H1 (cell line): ENCODE data around the gene LCN12. TPM values are rescaled to one million over a fixed set of nuclear protein-coding genes. Genes with fewer than 3 reads are reported as not detected.

Source experiments
- CTCF ChIA-PET: fragments of 300-600 bp; sonication (Branson Sonifier 250); formaldehyde crosslinking; loops from one replicate; lab custom pipeline; 2021; ENCODE audit not compliant: partially characterized antibody; lab: Charles Lee
- POLR2A ChIA-PET: fragments of 300-600 bp; sonication (Branson Sonifier 250); formaldehyde crosslinking; loops from one replicate; lab custom pipeline; 2021; ENCODE audit warnings: inconsistent platforms; ENCODE audit not compliant: partially characterized antibody; lab: Charles Lee
- DNase-seq, 2 experiments: peaks; one replicate each; pipeline versions ENCODE4 v3.0.0 to v3.0.0-alpha.2; 2010 to 2022; ENCODE audit warnings: low spot score in 2 of 2, low read depth in 1 of 2, mixed read lengths in 1 of 2
- FAIRE-seq: peaks from 2 replicates; lab custom pipeline; 2011; peaks lifted over from hg19 to GRCh38; lab: Jason Lieb, UNC
- H2AFZ ChIP-seq: 2 replicates; pipeline ENCODE4 v1.8.1; 2012; ENCODE audit warnings: low read length, inconsistent platforms
- H2AK5ac ChIP-seq: 2 replicates; pipeline ENCODE4 v1.6.1; 2013; ENCODE audit warnings: low read depth, low read length
- H2BK120ac ChIP-seq: replicated peaks from 2 replicates; pipeline ENCODE3; 2013; ENCODE audit warnings: low read depth, low read length, inconsistent platforms
- H2BK12ac ChIP-seq: 2 replicates; pipeline ENCODE4 v1.6.1; 2013; ENCODE audit warnings: low read depth, low read length
- H2BK15ac ChIP-seq: 2 replicates; pipeline ENCODE4 v1.6.1; 2013; ENCODE audit warnings: low read length
- H2BK20ac ChIP-seq: 2 replicates; pipeline ENCODE4 v1.6.1; 2013; ENCODE audit warnings: low read length
- H2BK5ac ChIP-seq: 2 replicates; pipeline ENCODE4 v1.6.1; 2013; ENCODE audit warnings: low read depth, low read length
- H3K14ac ChIP-seq: 2 replicates; pipeline ENCODE4 v1.6.1; 2013; ENCODE audit warnings: inconsistent platforms; ENCODE audit not compliant: insufficient read length
- H3K18ac ChIP-seq: 2 replicates; pipeline ENCODE4 v1.6.1; 2013; ENCODE audit warnings: low read length; ENCODE audit errors: extremely low read depth
- H3K23ac ChIP-seq: 2 replicates; pipeline ENCODE4 v1.6.1; 2013; ENCODE audit warnings: inconsistent platforms; ENCODE audit not compliant: insufficient read length
- H3K23me2 ChIP-seq: 2 replicates; pipeline ENCODE4 v1.6.1; 2013; ENCODE audit warnings: low read depth, low read length
- H3K27ac ChIP-seq: 2 replicates; pipeline ENCODE4 v1.6.1; 2011; ENCODE audit warnings: low read depth, low read length, inconsistent platforms
- H3K27me3 ChIP-seq, 4 experiments: replicated peaks in 1 of 4; 1 replicate in 1 of 4; 2 replicates in 3 of 4; pipeline versions ENCODE4 v1.6.1 to v1.8.1; 2011 to 2013; ENCODE audit warnings: low read length in 3 of 4, mild to moderate bottlenecking in 3 of 4, inconsistent platforms in 2 of 4, mixed read lengths in 2 of 4, moderate library complexity in 1 of 4; ENCODE audit not compliant: control insufficient read depth in 3 of 4, insufficient read depth in 3 of 4; ENCODE audit errors: extremely low read depth in 1 of 4
- H3K36me3 ChIP-seq, 4 experiments: 2 replicates each; pipeline versions ENCODE4 v1.6.1 to v1.8.1; 2011 to 2013; ENCODE audit warnings: mild to moderate bottlenecking in 4 of 4, low read length in 3 of 4, moderate library complexity in 2 of 4, control low read depth in 1 of 4, inconsistent platforms in 1 of 4; ENCODE audit not compliant: insufficient read depth in 4 of 4, control insufficient read depth in 2 of 4
- H3K4ac ChIP-seq: replicated peaks from 2 replicates; pipeline ENCODE3; 2013; ENCODE audit warnings: low read length, low read depth, mixed read lengths, inconsistent platforms; ENCODE audit not compliant: insufficient read length
- H3K4me1 ChIP-seq, 4 experiments: replicated peaks in 1 of 4; 1 replicate in 1 of 4; 2 replicates in 3 of 4; pipeline versions ENCODE4 v1.6.1 to v1.8.1; 2011 to 2013; ENCODE audit warnings: low read length in 3 of 4, inconsistent platforms in 2 of 4, mixed read lengths in 1 of 4; ENCODE audit not compliant: insufficient read depth in 4 of 4, control insufficient read depth in 3 of 4
- H3K4me2 ChIP-seq, 2 experiments: 2 replicates each; pipeline versions ENCODE4 v1.6.1 to v1.8.1; 2011 to 2013; ENCODE audit warnings: low read depth in 2 of 2, low read length in 2 of 2, control low read depth in 1 of 2, inconsistent platforms in 1 of 2, mild to moderate bottlenecking in 1 of 2; ENCODE audit not compliant: insufficient read depth in 1 of 2
- H3K4me3 ChIP-seq, 4 experiments: fragments of 200-600, 300-600 bp in 1 of 4; sonication (generic), shearing (Covaris generic), sonication (Bioruptor Twin) in 1 of 4; 2 replicates each; pipeline versions ENCODE4 v1.5.1 to v1.8.1; 2011 to 2016; ENCODE audit warnings: low read length in 4 of 4, low read depth in 3 of 4, control low read depth in 2 of 4, inconsistent platforms in 2 of 4, mild to moderate bottlenecking in 2 of 4, mixed read lengths in 1 of 4, moderate library complexity in 1 of 4; ENCODE audit not compliant: insufficient read depth in 2 of 4; ENCODE audit errors: extremely low read depth in 1 of 4
- H3K56ac ChIP-seq: replicated peaks from 2 replicates; pipeline ENCODE3; 2013; ENCODE audit warnings: low read depth, mild to moderate bottlenecking, mixed read lengths, low read length, inconsistent platforms; ENCODE audit not compliant: insufficient read length
- H3K79me1 ChIP-seq: 2 replicates; pipeline ENCODE4 v1.6.1; 2013; ENCODE audit warnings: low read depth, low read length, control low read depth
- H3K79me2 ChIP-seq, 2 experiments: 2 replicates each; pipeline versions ENCODE4 v1.6.1 to v1.8.1; 2012 to 2013; ENCODE audit warnings: low read length in 2 of 2, mild to moderate bottlenecking in 2 of 2, inconsistent platforms in 1 of 2; ENCODE audit not compliant: insufficient read depth in 2 of 2, control insufficient read depth in 1 of 2
- H3K9ac ChIP-seq, 4 experiments: replicated peaks in 1 of 4; 1 replicate in 1 of 4; 2 replicates in 3 of 4; pipeline versions ENCODE4 v1.6.1 to v1.8.1; 2011 to 2013; ENCODE audit warnings: low read depth in 3 of 4, low read length in 3 of 4, control low read depth in 2 of 4, mild to moderate bottlenecking in 2 of 4, moderate library complexity in 2 of 4, inconsistent platforms in 1 of 4; ENCODE audit errors: extremely low read depth in 1 of 4
- H3K9me3 ChIP-seq, 2 experiments: 2 replicates each; pipeline versions ENCODE4 v1.6.1 to v1.8.1; 2012 to 2013; ENCODE audit warnings: mild to moderate bottlenecking in 2 of 2, moderate library complexity in 2 of 2, control low read depth in 1 of 2, inconsistent platforms in 1 of 2, low read depth in 1 of 2, low read length in 1 of 2, mixed read lengths in 1 of 2; ENCODE audit not compliant: insufficient read depth in 2 of 2
- H4K20me1 ChIP-seq, 2 experiments: replicated peaks in 1 of 2; 2 replicates each; pipeline versions ENCODE3 to v1.8.1; 2011 to 2013; ENCODE audit warnings: inconsistent platforms in 2 of 2, low read length in 2 of 2, mild to moderate bottlenecking in 1 of 2; ENCODE audit not compliant: insufficient read depth in 2 of 2, control insufficient read depth in 1 of 2
- H4K5ac ChIP-seq: 2 replicates; pipeline ENCODE4 v1.6.1; 2013; ENCODE audit warnings: low read length, low read depth, mixed read lengths, inconsistent platforms; ENCODE audit not compliant: insufficient read length
- H4K8ac ChIP-seq: 2 replicates; pipeline ENCODE4 v1.8.0; 2013; ENCODE audit warnings: mild to moderate bottlenecking, moderate library complexity, low read length, inconsistent platforms; ENCODE audit not compliant: insufficient read depth; ENCODE audit errors: extremely low read depth
- H4K91ac ChIP-seq: replicated peaks from 2 replicates; pipeline ENCODE3; 2013; ENCODE audit warnings: low read length, mixed read lengths, inconsistent platforms; ENCODE audit not compliant: insufficient read length
- MAX ChIP-seq: IDR thresholded peaks from 2 replicates; pipeline ENCODE4 v1.6.1; 2012; ENCODE audit warnings: inconsistent platforms
- NRF1 ChIP-seq: IDR thresholded peaks from 2 replicates; pipeline ENCODE4 v1.6.1; 2011; ENCODE audit warnings: mild to moderate bottlenecking, low read depth, low read length, improper control_type of control experiment
- TBP ChIP-seq: IDR thresholded peaks from 2 replicates; pipeline ENCODE4 v1.6.1; 2011; ENCODE audit warnings: low read depth, low read length, improper control_type of control experiment
- YY1 ChIP-seq: IDR thresholded peaks from 2 replicates; pipeline ENCODE4 v1.6.1; 2011; ENCODE audit warnings: low read depth, mild to moderate bottlenecking, low read length
- WGBS, 2 experiments: shearing (Covaris generic) in 1 of 2; methylation state at CpG; one replicate each; pipeline versions ENCODE4 v1.1.6 to v1.1.7; 2013 to 2015; ENCODE audit warnings: low lambda C conversion rate in 2 of 2, mixed read lengths in 2 of 2, inconsistent platforms in 1 of 2, low coverage in 1 of 2, missing lambda C conversion rate in 1 of 2; ENCODE audit not compliant: insufficient replicate concordance in 2 of 2, insufficient coverage in 1 of 2, insufficient read length in 1 of 2; ENCODE audit errors: extremely low coverage in 1 of 2, missing lambda C conversion rate in 1 of 2; 5-methylcytosine and 5-hydroxymethylcytosine counted together
- polyA plus RNA-seq, 7 experiments: library from polyadenylated mRNA; depleted of rRNA in 3 of 7; stranded (reverse) in 5 of 7; unstranded in 2 of 7; fragments of >200 nt in 5 of 7; fragments of 200-250 nt in 2 of 7; gene quantifications; 1 replicate in 5 of 7; 2 replicates in 1 of 7; 4 replicates in 1 of 7; pipeline versions ENCODE4 v1.2.1 to v1.2.3, GENCODE V29; 2011 to 2013; ENCODE audit warnings: missing spikeins in 2 of 7, mixed read lengths in 2 of 7
- total RNA-seq: library from RNA; stranded (reverse); fragmentation: NEBNext Ultra II Directional; extraction: Animal tissue kit (Norgen Biotek cat#: 25700); gene quantifications from 2 replicates; pipeline ENCODE4 v1.2.1, GENCODE V29; 2021
- TF ChIP-seq, protein P1 (sequence below): IDR thresholded peaks from 2 replicates; pipeline ENCODE4 v1.6.1; 2012; ENCODE audit warnings: low read length, inconsistent platforms

LCN12 gene
- total and polyA plus RNA-seq, 2 of the 8 experiments (the other 6 are each of a cell fraction or from before 2014, with no cell fraction given) = 1.1 to 1.7 TPM

GRCh38 chr9:136934277-136934676, 17.8 kb upstream of the LCN12 start:
- ChIA-PET POLR2A (interaction anchor here (0.6 kb wide), 2 partner anchors 215 to 453 kb away, joined by 3 read pairs; no protein-coding TSS in a partner anchor), CTCF (interaction anchor here (1.0 to 2.2 kb wide), 2 partner anchors 91 to 94 kb away, joined by 3 to 4 read pairs; no protein-coding TSS in a partner anchor)
- FAIRE-seq = no peak

More at GRCh38 chr9:136934277-136934676, 17.8 kb upstream of the LCN12 start:
- no peak overlapping the region for H2BK12ac ChIP-seq
- no peak overlapping the region for H2BK20ac ChIP-seq
- H4K91ac ChIP-seq = no peak overlapping the region
- TF ChIP-seq, protein P1, sequence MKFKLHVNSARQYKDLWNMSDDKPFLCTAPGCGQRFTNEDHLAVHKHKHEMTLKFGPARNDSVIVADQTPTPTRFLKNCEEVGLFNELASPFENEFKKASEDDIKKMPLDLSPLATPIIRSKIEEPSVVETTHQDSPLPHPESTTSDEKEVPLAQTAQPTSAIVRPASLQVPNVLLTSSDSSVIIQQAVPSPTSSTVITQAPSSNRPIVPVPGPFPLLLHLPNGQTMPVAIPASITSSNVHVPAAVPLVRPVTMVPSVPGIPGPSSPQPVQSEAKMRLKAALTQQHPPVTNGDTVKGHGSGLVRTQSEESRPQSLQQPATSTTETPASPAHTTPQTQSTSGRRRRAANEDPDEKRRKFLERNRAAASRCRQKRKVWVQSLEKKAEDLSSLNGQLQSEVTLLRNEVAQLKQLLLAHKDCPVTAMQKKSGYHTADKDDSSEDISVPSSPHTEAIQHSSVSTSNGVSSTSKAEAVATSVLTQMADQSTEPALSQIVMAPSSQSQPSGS = no peak
- no peak for TF ChIP-seq NRF1
- TF ChIP-seq YY1 = no peak
- TF ChIP-seq TBP = no peak
- TF ChIP-seq MAX = no peak
- TF ChIP-seq, all 59 proteins: peak for 0
- H2BK15ac ChIP-seq = no peak overlapping the region
- no peak overlapping the region for H3K14ac ChIP-seq
- H3K36me3 ChIP-seq = peaks cover 0 to 4% (median 0%) of the 10 kb centered on the region in 4 experiments; a peak in 2 of 8 replicates
- no peaks in the 10 kb centered on the region; the same call in none of the 2 replicates for H3K79me1 ChIP-seq
- H3K4me1 ChIP-seq = peaks cover 0 to 6% (median 0%) of the 10 kb centered on the region in 4 experiments; a peak in 2 of 7 replicates
- no peak overlapping the region for H2AFZ ChIP-seq
- no peak overlapping the region for H3K4ac ChIP-seq
- no peaks in the 10 kb centered on the region for H3K27me3 ChIP-seq
- no peak overlapping the region for H3K23ac ChIP-seq
- WGBS, 2 experiments = 90% methylated on average over 3 of the region's 3 CpGs; no CpG with 5 or more reads in 1 of the 2 experiments
- H4K8ac ChIP-seq = no peak overlapping the region
- no peak overlapping the region for H2BK120ac ChIP-seq
- H3K79me2 ChIP-seq = no peaks in the 10 kb centered on the region; a peak in 1 of 4 replicates
- no peak overlapping the region for H3K18ac ChIP-seq
- no peak overlapping the region for H3K27ac ChIP-seq
- no peak overlapping the region for H3K4me2 ChIP-seq
- no peak overlapping the region for H3K9ac ChIP-seq
- no peak overlapping the region for H2AK5ac ChIP-seq
- no peak overlapping the region for H3K4me3 ChIP-seq
- peaks cover 2 to 14% of the 10 kb centered on the region in 2 experiments for H4K20me1 ChIP-seq
- DNase-seq = no peak
- no peak overlapping the region for H2BK5ac ChIP-seq
- no peaks in the 10 kb centered on the region for H3K23me2 ChIP-seq
- no peak overlapping the region for H3K56ac ChIP-seq
- no peaks in the 10 kb centered on the region; a peak in 1 of 4 replicates for H3K9me3 ChIP-seq
- H4K5ac ChIP-seq = no peak overlapping the region
